HG03460 (cell line): ENCODE results near the gene ANKRD22.

Source experiments
- ATAC-seq: cut with Tn5 transposase; IDR thresholded peaks from one replicate; pipeline ENCODE4 v1.9.1; 2021; ENCODE audit not compliant: unreplicated experiment

The ANKRD22 gene

DNA sequence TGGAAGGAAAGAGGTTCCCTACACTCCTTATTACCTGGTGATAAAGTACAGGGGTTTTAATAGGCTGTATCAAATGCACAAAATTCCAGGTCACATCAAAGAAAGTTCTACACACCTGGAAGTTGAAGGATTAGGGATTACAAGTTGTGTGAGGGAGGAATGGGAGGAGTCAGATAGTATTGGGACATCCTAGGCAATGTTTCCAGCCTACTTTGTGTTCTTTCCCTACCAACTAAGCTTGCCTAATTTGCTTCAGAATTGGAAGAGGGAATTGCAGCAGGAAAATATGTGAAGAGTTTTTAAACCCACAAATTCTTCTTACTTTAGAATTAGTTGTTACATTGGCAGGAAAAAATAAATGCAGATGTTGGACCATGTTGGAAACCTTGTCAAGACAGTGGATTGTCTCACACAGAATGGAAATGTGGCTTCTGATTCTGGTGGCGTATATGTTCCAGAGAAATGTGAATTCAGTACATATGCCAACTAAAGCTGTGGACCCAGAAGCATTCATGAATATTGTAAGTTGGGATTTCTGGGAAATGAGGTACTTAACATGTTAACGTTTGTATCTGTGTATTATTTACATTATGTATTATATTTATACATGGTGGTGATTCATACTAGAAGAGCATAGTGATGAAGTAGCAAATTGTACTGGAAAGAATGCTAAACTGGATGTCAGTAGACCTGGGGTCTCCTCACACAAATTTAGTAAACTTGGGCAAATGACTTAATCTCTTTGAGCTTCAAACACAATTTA is 48.9 kb downstream of the ANKRD22 start, which contains the start of gene LIPM:
Gene LIPM (plus strand): TSS at position 208 of the 763 bp plus-strand sequence. CDS start 167 bp downstream, at position 375.
- no peak for ATAC-seq

DNA sequence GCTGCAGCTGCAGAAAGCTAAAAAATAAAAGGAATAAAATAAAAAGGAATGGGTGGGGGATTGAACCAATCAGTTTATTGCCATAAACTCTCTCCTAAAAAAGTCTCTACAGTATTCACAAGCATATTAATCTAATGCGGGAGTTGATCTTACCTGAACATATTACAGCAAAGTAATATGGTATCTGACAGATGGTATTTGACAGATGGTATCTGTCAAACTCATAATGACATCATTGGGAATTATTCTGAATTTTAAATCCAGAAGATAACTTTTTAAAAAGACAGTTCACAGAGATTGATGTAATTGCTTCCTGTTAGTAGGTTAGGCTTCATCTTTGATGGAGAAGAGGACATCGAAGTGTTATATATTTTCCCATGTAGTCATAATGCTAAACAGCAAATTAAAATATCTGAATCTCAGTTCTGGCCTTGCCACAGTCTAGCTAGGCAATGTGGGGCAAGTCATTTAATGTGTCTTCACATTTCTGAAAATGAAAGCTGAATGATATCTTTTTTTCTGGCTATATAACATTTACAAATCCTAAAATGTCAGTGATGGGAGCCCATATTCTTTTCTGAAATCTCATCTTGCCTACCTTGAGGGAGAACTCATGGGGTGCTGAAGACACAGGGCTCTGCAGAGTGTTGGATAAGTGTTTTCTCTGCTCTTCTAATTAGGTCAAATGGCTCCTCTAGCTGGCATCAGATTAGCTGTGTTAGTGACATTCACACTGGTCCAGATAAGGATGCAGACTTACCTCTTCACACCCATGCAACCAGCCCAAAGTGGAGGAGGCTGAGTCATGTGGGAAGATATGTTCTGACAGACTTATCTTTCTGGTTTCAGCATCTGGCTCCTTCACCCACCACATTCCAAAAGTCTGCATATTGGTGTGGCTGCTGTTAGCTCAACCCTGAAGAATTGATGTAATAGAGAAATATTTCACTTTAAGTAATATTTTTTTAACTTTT is 51.2 kb downstream of the ANKRD22 start:
- ATAC-seq, result no peak

DNA sequence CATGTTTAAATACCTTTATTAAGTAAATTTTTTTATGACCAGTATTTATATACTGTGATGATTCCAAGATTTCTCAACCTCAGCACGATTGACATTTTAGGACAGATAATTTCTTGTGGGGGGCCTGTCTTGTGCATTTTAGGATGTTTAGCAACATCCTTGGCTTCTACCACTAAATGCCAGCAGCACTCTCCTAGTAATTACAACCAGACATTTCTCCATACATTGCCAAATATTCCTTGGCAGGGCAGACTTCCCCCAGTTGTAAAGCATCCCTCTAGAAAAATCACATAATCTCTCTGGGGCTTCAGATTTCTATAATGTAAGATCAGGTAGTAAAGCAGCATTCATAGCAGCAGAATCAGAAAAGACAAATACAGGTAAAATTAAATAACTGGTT is 56.9 kb downstream of the ANKRD22 start:
- no peak for ATAC-seq

DNA sequence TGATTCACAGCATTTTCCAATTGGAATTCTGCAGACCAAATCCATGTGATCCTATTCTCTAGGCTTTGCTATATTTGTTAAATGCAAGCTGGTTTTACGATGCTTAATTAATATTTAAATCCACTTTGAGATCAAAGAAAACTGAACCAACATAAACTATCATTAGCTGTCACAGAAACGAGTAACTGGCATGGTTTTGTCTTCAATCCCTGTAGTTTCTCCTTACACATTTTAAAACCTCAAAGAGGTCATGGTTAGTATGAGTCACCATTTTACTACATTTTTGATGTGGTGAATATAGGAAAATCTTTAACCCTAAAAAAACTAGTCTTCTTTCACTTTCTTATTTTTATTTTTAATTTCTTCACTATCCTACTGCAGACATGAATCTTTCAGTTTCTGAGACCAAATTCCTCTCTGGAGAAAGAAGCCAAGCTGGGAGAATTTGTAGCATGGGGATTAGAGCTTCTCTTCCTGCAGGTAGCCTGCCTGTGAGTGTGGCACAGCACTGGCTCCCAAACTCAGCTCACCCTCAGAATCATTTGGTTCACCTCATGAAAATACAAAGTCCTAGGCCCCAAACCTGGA is 57.8 kb downstream of the ANKRD22 start:
- ATAC-seq, result no peak

DNA sequence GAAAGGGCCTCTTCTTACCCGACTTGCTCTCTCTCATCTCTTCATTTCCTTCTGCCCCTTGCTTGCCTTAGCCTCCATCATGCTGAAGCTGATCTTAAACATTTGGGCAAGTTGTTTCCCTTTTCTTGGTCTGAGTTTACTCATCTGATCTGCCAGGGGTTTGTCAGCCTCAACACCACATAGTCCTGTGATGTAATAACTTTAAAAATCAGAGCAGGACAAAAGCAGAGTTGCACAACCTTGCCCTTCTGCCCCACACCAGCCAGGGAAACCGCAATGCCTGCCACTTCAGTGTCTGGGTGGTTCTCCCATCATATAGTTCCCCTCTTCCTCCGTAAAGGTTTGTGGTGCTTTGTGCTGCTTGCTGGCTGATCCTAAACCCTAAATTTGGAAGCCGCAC is 59.0 kb downstream of the ANKRD22 start:
- ATAC-seq, result no peak

DNA sequence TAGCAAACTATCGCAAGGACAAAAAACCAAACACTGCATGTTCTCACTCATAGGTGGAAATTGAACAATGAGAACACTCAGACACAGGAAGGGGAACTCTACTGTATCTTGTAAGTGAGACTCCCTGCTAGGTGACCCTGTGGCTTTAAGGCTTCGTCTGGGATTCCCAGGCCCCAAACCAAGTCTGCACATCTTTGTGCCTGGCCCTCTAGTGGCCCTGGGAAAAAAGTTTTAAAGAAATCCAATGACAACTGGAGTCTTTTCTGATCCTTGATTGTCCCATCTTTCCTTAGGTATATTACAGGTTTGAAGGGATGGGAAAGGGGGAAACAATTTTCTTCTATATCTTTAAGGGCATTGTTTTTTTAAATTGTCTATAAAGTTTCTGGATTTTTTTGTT is 59.7 kb downstream of the ANKRD22 start:
- ATAC-seq, result no peak

DNA sequence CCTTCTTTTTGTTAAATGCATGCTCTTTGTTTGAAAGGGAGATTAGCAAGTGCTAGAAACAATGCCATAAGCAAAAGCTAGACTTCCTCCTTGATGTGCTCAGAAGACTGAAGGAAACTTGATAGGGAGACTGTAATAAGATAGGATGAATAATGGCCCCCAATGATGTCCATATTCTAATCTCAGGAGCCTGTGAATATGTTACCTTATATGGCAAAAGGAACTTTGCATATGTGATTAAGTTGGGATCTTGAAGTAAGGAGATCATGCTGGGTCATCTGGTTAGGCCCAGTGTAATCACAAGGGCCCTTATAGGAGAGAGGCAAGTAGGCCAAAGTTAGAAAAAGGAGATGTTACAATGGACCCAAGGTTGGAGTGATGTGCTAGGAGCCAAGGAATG is 62.7 kb downstream of the ANKRD22 start:
- ATAC-seq, result no peak

DNA sequence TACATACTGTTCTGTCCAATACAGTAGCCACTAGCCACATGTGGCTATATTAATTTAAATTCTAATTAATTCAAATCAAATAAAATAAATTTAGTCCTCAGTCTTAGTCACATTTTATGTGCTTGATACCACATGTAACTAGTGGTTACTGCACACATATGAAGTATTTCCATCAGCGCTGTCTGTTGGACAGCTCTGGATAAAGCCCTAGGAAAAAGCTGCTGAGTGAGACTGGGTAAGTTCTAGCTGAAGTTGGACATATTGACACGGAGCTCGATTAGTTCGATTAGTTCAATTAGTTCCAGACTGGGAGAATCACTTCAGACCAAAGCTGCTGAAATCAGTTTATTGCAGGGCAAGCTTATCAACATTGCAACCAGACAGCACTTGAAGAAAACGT is 64.2 kb downstream of the ANKRD22 start:
- ATAC-seq, result no peak

DNA sequence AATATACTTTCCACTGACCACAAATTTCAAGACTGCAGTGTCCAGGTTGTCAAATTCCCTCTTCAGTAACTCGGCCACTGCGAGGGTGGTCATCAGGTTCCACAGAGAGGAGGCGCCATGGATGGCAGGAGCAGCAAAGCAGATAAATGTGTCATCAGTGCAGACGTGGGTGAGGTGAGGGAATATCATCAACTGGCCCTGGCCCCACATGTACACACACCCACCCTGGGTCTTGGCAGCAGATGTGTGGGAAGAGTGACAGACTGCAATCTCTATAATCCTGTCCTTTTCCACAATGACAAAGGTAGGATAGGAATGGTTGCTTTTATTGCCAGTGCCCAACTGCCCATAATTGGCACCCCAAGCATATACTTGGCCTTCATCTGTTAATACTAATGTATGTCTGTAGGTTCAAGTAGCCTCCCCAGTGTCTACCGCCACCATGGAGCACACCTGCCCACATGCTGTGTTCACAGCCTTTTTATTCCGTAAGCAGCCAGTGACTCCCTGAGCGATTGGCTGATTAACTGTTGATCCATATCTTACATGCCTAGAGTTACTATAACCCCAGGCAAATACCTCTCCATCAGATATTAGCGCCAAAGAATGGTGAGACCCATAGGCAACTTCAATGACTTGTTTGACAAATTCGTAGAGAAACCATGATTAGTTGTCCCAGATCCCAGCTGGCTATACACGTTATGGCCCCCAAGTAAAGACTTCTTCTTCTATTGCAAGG is 65.4 kb downstream of the ANKRD22 start:
- ATAC-seq, result no peak

DNA sequence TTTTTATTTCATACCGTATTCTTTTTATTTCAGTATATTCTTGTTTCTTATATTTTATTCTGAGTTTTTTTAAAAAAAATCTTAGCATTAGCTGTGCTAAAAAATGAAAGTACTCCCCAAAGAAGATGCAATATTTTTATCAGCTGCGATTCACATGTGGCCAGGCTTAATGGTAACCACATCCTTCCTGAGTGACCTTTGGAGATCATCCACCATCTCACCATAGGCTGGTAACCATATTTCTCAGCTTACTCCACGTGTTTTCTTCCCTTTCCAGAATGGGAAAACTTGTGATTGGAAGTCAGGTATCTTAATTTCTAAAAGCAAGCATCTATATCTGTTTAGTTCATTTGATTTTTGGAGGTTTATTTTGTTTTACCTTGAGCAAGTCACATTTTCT is 67.9 kb downstream of the ANKRD22 start:
- ATAC-seq, result no peak

DNA sequence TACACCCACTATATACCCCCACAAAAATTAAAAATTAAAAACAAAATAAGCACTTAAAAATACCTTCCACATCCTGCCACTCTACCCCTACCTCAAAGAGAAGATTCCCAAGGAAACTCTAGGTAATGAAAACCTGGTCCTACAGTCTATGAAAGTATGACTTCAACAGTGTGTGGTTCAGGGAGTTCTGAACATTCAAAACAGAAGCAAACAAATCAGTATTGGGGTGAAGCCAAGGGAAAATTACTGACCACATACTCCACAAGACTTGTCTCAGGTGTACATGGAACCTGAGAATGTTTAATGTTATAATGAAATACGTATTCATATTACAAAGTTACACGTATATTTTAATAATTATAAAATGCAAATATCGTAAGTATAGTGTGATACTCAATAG is 69.4 kb downstream of the ANKRD22 start:
- no peak for ATAC-seq

DNA sequence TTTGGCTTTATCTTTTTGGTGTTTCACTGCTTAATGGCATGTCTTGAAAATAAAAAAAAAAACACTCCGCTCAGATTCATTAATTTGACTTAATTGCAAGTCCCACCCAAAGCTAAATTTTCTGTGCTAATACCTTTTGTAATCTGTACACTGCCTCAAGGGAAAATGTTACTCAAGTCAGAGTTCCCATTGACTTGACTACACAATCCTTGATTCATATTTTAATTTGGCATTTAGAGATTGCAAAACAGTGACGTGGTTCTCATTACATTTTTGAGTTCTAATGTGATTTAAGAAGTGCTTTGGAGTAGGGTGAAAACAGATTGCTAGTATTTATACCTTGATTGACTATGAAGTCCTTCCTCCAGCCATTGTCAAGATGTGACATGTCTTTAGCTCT is 70.4 kb downstream of the ANKRD22 start:
- ATAC-seq, result no peak
